ENCODE results near the gene B4GAT1. TPM values are rescaled to one million over a fixed set of nuclear protein-coding genes. Genes with fewer than 3 reads are reported as not detected.
A peak's percentile ranks its signal among the peaks of the same experiment; 100 is the strongest.

Gene B4GAT1
- total and polyA plus RNA-seq, 2 of the 13 experiments (the other 11 are each of a cell fraction or from before 2014, with no cell fraction given): 40.4 to 109 TPM

DNA sequence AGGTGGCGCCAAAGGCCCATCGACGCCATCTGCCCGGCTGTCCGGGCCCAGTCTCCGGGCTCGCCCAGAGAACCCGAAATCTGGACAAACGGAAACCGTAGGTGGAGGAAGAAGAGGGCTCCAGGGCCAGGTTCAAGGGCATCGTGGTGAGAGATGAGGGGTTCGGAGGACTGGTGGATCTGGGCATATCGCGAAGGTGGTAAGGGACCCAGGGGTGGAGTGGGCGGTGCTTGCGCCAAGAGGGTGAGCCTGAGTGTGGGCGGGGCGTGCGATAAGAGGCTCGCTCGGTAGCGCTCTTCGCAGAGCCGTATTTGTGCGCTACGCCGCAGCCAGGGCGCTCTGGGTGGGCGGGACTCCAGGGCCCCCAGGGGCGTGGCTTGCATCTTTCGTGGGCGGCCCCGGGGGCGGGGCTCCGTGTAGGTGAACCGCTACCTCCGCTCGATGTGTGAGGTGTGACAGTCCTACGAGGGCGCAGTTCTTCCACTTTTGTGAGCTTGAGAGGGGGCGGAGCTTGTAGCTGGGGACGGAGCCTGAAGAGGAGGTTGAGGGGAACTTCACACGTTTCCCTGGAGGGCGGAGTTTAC, 35.4 kb downstream of the B4GAT1 start (continued):
- TF ChIP-seq, protein P1, sequence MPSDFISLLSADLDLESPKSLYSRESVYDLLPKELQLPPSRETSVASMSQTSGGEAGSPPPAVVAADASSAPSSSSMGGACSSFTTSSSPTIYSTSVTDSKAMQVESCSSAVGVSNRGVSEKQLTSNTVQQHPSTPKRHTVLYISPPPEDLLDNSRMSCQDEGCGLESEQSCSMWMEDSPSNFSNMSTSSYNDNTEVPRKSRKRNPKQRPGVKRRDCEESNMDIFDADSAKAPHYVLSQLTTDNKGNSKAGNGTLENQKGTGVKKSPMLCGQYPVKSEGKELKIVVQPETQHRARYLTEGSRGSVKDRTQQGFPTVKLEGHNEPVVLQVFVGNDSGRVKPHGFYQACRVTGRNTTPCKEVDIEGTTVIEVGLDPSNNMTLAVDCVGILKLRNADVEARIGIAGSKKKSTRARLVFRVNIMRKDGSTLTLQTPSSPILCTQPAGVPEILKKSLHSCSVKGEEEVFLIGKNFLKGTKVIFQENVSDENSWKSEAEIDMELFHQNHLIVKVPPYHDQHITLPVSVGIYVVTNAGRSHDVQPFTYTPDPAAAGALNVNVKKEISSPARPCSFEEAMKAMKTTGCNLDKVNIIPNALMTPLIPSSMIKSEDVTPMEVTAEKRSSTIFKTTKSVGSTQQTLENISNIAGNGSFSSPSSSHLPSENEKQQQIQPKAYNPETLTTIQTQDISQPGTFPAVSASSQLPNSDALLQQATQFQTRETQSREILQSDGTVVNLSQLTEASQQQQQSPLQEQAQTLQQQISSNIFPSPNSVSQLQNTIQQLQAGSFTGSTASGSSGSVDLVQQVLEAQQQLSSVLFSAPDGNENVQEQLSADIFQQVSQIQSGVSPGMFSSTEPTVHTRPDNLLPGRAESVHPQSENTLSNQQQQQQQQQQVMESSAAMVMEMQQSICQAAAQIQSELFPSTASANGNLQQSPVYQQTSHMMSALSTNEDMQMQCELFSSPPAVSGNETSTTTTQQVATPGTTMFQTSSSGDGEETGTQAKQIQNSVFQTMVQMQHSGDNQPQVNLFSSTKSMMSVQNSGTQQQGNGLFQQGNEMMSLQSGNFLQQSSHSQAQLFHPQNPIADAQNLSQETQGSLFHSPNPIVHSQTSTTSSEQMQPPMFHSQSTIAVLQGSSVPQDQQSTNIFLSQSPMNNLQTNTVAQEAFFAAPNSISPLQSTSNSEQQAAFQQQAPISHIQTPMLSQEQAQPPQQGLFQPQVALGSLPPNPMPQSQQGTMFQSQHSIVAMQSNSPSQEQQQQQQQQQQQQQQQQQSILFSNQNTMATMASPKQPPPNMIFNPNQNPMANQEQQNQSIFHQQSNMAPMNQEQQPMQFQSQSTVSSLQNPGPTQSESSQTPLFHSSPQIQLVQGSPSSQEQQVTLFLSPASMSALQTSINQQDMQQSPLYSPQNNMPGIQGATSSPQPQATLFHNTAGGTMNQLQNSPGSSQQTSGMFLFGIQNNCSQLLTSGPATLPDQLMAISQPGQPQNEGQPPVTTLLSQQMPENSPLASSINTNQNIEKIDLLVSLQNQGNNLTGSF (CRISPR knock-in tag; IDR thresholded peaks at IDR 0.05): no peak
- TF ChIP-seq, protein P2, sequence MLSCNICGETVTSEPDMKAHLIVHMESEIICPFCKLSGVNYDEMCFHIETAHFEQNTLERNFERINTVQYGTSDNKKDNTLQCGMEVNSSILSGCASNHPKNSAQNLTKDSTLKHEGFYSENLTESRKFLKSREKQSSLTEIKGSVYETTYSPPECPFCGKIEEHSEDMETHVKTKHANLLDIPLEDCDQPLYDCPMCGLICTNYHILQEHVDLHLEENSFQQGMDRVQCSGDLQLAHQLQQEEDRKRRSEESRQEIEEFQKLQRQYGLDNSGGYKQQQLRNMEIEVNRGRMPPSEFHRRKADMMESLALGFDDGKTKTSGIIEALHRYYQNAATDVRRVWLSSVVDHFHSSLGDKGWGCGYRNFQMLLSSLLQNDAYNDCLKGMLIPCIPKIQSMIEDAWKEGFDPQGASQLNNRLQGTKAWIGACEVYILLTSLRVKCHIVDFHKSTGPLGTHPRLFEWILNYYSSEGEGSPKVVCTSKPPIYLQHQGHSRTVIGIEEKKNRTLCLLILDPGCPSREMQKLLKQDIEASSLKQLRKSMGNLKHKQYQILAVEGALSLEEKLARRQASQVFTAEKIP (CRISPR knock-in tag; IDR thresholded peaks at IDR 0.05; ENCODE audit: borderline replicate concordance): no peak
- TF ChIP-seq PCBP2 (optimal IDR thresholded peaks at IDR 0.05; ENCODE audit: low read depth, low read length, poor library complexity, severe bottlenecking) (no peak), ZNF768 (CRISPR knock-in tag; IDR thresholded peaks at IDR 0.05) (peak; percentile 52), ZNF232 (CRISPR knock-in tag; IDR thresholded peaks at IDR 0.05; ENCODE audit: borderline replicate concordance) (no peak), PCBP1 (IDR thresholded peaks at IDR 0.05; ENCODE audit: borderline replicate concordance, low read depth, low read length) (no peak), ZMYM2 (CRISPR knock-in tag; IDR thresholded peaks at IDR 0.05) (no peak; the same call in 1 of the 2 replicates), SAFB2 (CRISPR knock-in tag; IDR thresholded peaks at IDR 0.05; ENCODE audit: borderline replicate concordance, low read depth) (peak; percentile 86; the same call in 1 of the 2 replicates), TBX2 (CRISPR knock-in tag; IDR thresholded peaks at IDR 0.05; ENCODE audit: borderline replicate concordance) (peak; percentile 79), SMARCE1 (IDR thresholded peaks at IDR 0.05; ENCODE audit: borderline replicate concordance) (no peak), ZNF563 (CRISPR knock-in tag; IDR thresholded peaks at IDR 0.05) (peak; percentile 60), CEBPG (CRISPR knock-in tag; IDR thresholded peaks at IDR 0.05) (no peak), ZNF225 (CRISPR knock-in tag; IDR thresholded peaks at IDR 0.05) (0 out of 2 replicates have a peak, but pooled peaks have one; percentile 56)
- TF ChIP-seq, protein P3, sequence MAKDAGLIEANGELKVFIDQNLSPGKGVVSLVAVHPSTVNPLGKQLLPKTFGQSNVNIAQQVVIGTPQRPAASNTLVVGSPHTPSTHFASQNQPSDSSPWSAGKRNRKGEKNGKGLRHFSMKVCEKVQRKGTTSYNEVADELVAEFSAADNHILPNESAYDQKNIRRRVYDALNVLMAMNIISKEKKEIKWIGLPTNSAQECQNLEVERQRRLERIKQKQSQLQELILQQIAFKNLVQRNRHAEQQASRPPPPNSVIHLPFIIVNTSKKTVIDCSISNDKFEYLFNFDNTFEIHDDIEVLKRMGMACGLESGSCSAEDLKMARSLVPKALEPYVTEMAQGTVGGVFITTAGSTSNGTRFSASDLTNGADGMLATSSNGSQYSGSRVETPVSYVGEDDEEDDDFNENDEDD (CRISPR knock-in tag; IDR thresholded peaks at IDR 0.05; ENCODE audit: borderline replicate concordance): no peak
- TF ChIP-seq, protein P4, sequence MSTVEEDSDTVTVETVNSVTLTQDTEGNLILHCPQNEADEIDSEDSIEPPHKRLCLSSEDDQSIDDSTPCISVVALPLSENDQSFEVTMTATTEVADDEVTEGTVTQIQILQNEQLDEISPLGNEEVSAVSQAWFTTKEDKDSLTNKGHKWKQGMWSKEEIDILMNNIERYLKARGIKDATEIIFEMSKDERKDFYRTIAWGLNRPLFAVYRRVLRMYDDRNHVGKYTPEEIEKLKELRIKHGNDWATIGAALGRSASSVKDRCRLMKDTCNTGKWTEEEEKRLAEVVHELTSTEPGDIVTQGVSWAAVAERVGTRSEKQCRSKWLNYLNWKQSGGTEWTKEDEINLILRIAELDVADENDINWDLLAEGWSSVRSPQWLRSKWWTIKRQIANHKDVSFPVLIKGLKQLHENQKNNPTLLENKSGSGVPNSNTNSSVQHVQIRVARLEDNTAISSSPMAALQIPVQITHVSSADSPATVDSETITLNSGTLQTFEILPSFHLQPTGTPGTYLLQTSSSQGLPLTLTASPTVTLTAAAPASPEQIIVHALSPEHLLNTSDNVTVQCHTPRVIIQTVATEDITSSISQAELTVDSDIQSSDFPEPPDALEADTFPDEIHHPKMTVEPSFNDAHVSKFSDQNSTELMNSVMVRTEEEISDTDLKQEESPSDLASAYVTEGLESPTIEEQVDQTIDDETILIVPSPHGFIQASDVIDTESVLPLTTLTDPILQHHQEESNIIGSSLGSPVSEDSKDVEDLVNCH (CRISPR knock-in tag; IDR thresholded peaks at IDR 0.05): no peak
- TF ChIP-seq, protein P5, sequence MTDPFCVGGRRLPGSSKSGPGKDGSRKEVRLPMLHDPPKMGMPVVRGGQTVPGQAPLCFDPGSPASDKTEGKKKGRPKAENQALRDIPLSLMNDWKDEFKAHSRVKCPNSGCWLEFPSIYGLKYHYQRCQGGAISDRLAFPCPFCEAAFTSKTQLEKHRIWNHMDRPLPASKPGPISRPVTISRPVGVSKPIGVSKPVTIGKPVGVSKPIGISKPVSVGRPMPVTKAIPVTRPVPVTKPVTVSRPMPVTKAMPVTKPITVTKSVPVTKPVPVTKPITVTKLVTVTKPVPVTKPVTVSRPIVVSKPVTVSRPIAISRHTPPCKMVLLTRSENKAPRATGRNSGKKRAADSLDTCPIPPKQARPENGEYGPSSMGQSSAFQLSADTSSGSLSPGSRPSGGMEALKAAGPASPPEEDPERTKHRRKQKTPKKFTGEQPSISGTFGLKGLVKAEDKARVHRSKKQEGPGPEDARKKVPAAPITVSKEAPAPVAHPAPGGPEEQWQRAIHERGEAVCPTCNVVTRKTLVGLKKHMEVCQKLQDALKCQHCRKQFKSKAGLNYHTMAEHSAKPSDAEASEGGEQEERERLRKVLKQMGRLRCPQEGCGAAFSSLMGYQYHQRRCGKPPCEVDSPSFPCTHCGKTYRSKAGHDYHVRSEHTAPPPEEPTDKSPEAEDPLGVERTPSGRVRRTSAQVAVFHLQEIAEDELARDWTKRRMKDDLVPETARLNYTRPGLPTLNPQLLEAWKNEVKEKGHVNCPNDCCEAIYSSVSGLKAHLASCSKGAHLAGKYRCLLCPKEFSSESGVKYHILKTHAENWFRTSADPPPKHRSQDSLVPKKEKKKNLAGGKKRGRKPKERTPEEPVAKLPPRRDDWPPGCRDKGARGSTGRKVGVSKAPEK (CRISPR knock-in tag; IDR thresholded peaks at IDR 0.05; ENCODE audit: borderline replicate concordance): no peak
